Gastroesophageal sphincter (tissue), 4 donors: ENCODE results near the gene AFDN. TPM values are rescaled to one million over a fixed set of nuclear protein-coding genes. Genes with fewer than 3 reads are reported as not detected.

ENCODE experiments used
- ATAC-seq: fragments of 150-250 bp; one replicate; pipeline ENCODE4 v1.9.1; 2016; ENCODE audit warnings: mild to moderate bottlenecking, moderate library complexity
- H3K27ac ChIP-seq, 4 donors: fragments of 200-600 bp; sonication (generic) in 3 of 4; 1 replicate in 3 of 4; 2 replicates in 1 of 4; pipeline ENCODE4 v1.5.1; 2016 to 2019
- H3K27me3 ChIP-seq: fragments of 200-600 bp; sonication (generic); one replicate; pipeline ENCODE4 v1.5.1; 2019
- H3K36me3 ChIP-seq, 2 donors: fragments of 200-600 bp; sonication (generic); one replicate each; pipeline ENCODE4 v1.5.1; 2019; ENCODE audit warnings: control low read depth in 1 of 2
- H3K4me1 ChIP-seq, 3 donors: fragments of 200-600 bp; sonication (generic); 1 replicate in 2 of 3; 2 replicates in 1 of 3; pipeline ENCODE4 v1.5.1; 2016 to 2019; ENCODE audit warnings: control low read depth in 2 of 3
- H3K4me3 ChIP-seq, 2 donors: fragments of 200-600 bp; sonication (generic); one replicate each; pipeline ENCODE4 v1.5.1; 2019; ENCODE audit warnings: mild to moderate bottlenecking in 1 of 2, moderate library complexity in 1 of 2
- H3K9me3 ChIP-seq, 3 donors: fragments of 200-600 bp; sonication (generic); one replicate each; pipeline ENCODE4 v1.5.1; 2017 to 2019; ENCODE audit warnings: control low read depth in 2 of 3
- EP300 ChIP-seq: sonication (generic); formaldehyde crosslinking; IDR thresholded peaks from one replicate; pipeline ENCODE4 v1.6.1; 2017; ENCODE audit warnings: antibody characterized with exemption, mild to moderate bottlenecking
- POLR2A ChIP-seq, 2 donors: fragments of 450-650 bp; IDR thresholded peaks; one replicate each; pipeline ENCODE4 v1.6.1; 2017; ENCODE audit warnings: antibody characterized with exemption in 2 of 2, mild to moderate bottlenecking in 2 of 2, moderate library complexity in 1 of 2
- POLR2AphosphoS5 ChIP-seq: sonication (generic); formaldehyde crosslinking; IDR thresholded peaks from one replicate; pipeline ENCODE4 v1.6.1; 2017; ENCODE audit warnings: antibody characterized with exemption
- WGBS, 2 donors: methylation state at CpG; one replicate each; pipeline ENCODE4 v1.1.5; 2018; ENCODE audit warnings: low coverage in 1 of 2; 5-methylcytosine and 5-hydroxymethylcytosine counted together
- total RNA-seq, 4 donors: library from RNA; depleted of rRNA; stranded (reverse); fragments of >200 nt; gene quantifications; one replicate each; pipeline ENCODE4 v1.1.0, GENCODE V29; 2016
- TF ChIP-seq, protein P1 (sequence below), 4 experiments: fragments of 200-600 bp in 2 of 4; fragments of 450-650 bp in 2 of 4; sonication (generic) in 1 of 4; IDR thresholded peaks; one replicate each; pipeline ENCODE4 v1.5.1; 2017 to 2019; ENCODE audit warnings: antibody characterized with exemption in 4 of 4, mild to moderate bottlenecking in 2 of 4, moderate library complexity in 2 of 4

AFDN gene
- total RNA-seq, 4 donors from 2014 or later, result 60.7 to 98.4 (median 79.7) TPM

DNA sequence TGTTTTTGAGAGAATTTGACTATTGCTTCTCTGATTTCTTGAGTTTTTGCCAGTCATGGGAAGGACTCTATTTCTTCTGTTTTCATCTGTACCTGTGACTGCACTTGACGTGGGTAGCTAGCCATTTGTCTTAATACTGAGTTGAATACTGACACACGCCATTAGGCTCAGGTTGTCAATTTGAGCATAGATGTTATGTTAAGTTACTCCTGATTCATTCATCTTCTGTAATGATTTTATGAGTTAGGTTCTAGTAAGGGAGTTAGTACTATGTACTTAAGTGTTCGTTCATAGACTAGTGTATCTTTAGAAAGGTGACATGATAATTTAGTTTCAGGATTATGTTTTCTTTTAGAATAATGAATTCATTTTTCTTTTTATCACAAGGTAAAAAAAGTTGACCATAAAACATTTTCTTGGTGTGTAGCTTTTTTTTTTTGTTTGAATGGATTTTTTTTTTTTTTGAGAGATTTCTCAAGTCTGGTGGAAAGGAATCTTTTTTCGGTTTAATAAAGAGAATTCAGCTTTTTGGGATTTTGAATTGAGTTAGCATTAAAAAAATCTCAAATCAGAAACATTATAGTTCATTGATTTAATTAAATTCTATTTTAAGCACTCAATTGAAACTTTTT, 1.7 kb downstream of the AFDN start:
- no peaks in the 10 kb centered on the region for H3K36me3 ChIP-seq
- no peaks in the 10 kb centered on the region for H3K27me3 ChIP-seq
- H3K9me3 ChIP-seq, result no peaks in the 10 kb centered on the region
- peak overlapping the region in 3 of 4 donors; percentile 82 to 88 (median 86) for H3K27ac ChIP-seq
- WGBS, 2 donors, result 56 to 59% methylated on average over 4 of the region's 4 CpGs
- TF ChIP-seq POLR2AphosphoS5, result no peak
- TF ChIP-seq, protein P1, sequence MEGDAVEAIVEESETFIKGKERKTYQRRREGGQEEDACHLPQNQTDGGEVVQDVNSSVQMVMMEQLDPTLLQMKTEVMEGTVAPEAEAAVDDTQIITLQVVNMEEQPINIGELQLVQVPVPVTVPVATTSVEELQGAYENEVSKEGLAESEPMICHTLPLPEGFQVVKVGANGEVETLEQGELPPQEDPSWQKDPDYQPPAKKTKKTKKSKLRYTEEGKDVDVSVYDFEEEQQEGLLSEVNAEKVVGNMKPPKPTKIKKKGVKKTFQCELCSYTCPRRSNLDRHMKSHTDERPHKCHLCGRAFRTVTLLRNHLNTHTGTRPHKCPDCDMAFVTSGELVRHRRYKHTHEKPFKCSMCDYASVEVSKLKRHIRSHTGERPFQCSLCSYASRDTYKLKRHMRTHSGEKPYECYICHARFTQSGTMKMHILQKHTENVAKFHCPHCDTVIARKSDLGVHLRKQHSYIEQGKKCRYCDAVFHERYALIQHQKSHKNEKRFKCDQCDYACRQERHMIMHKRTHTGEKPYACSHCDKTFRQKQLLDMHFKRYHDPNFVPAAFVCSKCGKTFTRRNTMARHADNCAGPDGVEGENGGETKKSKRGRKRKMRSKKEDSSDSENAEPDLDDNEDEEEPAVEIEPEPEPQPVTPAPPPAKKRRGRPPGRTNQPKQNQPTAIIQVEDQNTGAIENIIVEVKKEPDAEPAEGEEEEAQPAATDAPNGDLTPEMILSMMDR (IDR thresholded peaks at IDR 0.05), result no peak
- TF ChIP-seq EP300, result no peak
- TF ChIP-seq POLR2A (IDR thresholded peaks at IDR 0.05), result no peak
- peak overlapping the region; percentile 72 to 77 for H3K4me3 ChIP-seq
- no peak for ATAC-seq
- H3K4me1 ChIP-seq, result peaks cover 0 to 69% (median 6%) of the 10 kb centered on the region in 3 donors

DNA sequence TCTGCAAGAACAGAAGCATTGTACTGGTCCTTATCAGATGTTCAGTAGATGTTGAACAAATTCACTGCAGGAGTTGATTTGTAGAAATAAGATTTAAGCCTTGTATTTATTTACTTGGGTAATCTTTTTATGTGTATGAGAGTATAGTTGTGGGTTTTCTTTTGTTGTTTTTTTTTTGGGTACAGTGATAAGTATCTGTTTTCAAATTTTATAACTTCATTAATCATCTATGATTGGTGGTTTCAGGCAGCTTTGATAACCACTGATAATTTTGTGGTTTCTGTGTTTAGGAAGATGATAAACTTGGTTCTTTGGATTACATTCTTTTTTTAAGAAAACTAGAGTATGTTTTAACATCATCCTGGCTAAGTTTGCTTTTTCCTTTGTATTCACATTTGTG, 2.8 kb downstream of the AFDN start:
- H3K4me1 ChIP-seq, result peaks cover 0 to 71% (median 6%) of the 10 kb centered on the region in 3 donors
- no peak for ATAC-seq
- TF ChIP-seq POLR2AphosphoS5 (no peak), EP300 (no peak), POLR2A (IDR thresholded peaks at IDR 0.05) (no peak)
- TF ChIP-seq, protein P1 (IDR thresholded peaks at IDR 0.05), result no peak

DNA sequence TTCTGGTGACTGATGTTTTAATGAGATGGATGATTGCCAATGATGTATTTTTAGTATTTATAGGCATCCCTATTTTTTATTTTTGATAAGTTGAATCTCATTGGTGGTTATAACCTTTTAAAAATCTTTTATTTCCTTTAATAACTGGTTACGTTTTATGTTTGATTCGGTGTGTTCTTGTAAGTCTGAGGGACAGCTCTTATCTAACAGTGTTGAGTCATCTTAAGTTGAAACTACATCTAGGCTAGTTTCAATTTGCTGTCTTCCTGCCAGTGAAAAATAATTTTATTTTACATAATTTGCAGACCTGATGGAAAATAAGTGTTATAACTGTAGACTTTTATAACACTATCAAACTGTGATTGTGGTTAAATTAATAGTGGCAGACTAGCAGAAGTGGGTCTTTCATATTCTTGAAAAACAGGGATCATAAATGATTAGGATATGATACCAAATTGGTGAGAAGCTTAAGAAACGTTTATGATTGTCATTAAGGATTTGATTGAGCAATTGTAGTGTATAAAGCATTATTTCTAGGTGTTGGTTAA, 4.6 kb downstream of the AFDN start:
- WGBS, 2 donors, result 43 to 48% methylated on average over 3 of the region's 3 CpGs
- no peak overlapping the region for H3K4me3 ChIP-seq
- H3K9me3 ChIP-seq, result no peaks in the 10 kb centered on the region
- H3K27ac ChIP-seq, result no peak overlapping the region
- H3K27me3 ChIP-seq, result no peaks in the 10 kb centered on the region
- ATAC-seq, result no peak
- no peaks in the 10 kb centered on the region for H3K36me3 ChIP-seq
- peaks cover 0 to 56% (median 6%) of the 10 kb centered on the region in 3 donors for H3K4me1 ChIP-seq
- TF ChIP-seq POLR2A (IDR thresholded peaks at IDR 0.05), result no peak
- TF ChIP-seq POLR2AphosphoS5, result no peak
- TF ChIP-seq, protein P1 (IDR thresholded peaks at IDR 0.05), result no peak
- no peak for TF ChIP-seq EP300

More for the DNA sequence above, 2.8 kb downstream of the AFDN start:
- Histone ChIP-seq H3K27me3 (no peaks in the 10 kb centered on the region), H3K36me3 (no peaks in the 10 kb centered on the region), H3K9me3 (no peaks in the 10 kb centered on the region), H3K27ac (no peak overlapping the region), H3K4me3 (no peak overlapping the region)

DNA sequence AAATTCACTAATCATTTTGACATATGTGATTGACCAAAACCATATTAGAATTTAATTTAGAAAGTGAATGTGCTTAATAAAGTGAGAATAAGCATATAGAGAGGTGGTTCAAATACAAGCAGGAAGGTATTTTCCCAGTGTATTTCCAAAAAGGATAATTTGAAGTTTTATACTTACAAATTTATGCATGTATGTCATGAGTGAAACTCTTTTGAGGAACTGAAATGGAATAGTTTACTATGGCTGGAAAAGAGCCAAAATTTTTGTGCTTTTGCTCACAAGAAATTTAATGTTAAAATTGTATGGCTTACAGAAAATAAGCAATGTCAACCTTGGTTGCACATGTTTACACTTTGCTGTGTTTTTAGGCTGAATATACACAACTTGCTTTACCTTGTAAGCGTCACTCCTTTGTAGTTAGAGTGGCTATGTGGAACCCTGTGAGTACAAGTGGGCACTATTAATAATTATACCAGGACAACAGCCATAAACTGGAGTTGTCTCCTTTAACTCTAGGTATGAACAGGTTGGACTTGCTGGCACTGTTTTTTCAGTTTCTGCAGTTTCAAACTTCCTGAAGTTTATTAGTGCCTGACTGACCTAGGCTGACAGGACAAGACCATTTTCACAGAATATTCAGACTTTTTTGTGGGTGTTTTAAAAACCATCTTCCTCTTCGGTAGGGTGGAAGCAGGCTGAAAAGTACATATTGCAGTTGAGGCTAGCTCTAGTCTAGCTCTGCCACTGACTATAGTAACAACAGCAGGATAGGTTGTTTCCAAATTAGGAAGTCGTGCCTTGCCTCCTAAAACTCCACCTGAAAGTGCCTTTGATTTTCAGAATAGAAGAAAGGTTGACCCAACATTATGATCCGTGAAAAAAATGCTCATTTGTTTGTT, 6.0 kb downstream of the AFDN start:
- Histone ChIP-seq H3K4me1 (peaks cover 0 to 54% (median 6%) of the 10 kb centered on the region in 3 donors), H3K9me3 (no peaks in the 10 kb centered on the region), H3K36me3 (no peaks in the 10 kb centered on the region), H3K27me3 (no peaks in the 10 kb centered on the region), H3K27ac (no peak overlapping the region), H3K4me3 (no peak overlapping the region)
- 38 to 43% methylated on average over 2 to 4 of the region's 4 CpGs for WGBS, 2 donors
- TF ChIP-seq EP300, result no peak
- TF ChIP-seq POLR2AphosphoS5, result no peak
- TF ChIP-seq POLR2A (IDR thresholded peaks at IDR 0.05), result no peak
- TF ChIP-seq, protein P1 (IDR thresholded peaks at IDR 0.05), result no peak
- ATAC-seq, result no peak
